ENCODE data around the gene PTPN5. TPM values are rescaled to one million over a fixed set of nuclear protein-coding genes. Genes with fewer than 3 reads are reported as not detected.

The PTPN5 gene
- total and polyA plus RNA-seq, 2 experiments from 2014 or later: 1.1 to 1.6 TPM

DNA sequence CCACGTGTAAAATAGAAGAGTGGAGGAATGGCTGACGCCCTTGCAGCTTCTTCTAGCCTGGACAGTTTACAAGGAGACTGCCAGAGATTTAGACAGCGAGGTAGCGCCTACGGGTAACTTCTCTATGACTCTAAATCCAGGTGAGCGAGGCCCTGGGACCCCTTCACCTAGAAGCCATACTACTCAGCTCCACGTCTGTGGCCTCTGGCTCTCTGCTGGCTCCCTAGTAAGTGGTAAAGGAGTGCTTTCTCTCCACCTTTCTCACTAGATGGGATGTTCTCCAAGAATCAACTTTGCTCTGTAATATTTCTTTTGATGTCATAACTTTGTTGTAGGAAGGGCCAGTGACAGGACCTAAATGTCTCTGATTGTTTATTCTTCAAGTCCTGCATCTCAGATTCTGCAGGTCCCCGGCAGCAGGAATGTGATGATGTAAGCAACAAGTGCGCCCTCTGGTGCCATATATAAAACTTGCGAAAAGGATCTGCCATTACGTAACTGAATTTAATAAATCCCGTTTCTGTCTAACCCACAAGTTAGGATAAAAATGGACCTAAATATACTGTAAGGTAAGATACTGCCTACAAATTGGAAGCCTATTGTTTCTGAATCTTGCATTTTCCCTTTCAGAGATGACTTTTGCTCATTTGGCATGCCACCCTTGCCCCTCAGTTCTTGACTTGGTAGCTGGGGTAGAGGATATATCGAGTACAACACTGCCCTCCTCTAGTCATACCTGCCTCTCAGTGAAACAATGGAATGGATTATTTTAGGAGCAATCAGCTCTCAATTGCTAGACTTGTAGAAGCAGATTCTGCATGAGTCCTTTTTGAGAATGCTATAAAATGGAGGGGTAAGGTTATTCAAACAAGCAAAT lies 11.0 kb upstream of the PTPN5 start:
- TF ChIP-seq, protein P1, sequence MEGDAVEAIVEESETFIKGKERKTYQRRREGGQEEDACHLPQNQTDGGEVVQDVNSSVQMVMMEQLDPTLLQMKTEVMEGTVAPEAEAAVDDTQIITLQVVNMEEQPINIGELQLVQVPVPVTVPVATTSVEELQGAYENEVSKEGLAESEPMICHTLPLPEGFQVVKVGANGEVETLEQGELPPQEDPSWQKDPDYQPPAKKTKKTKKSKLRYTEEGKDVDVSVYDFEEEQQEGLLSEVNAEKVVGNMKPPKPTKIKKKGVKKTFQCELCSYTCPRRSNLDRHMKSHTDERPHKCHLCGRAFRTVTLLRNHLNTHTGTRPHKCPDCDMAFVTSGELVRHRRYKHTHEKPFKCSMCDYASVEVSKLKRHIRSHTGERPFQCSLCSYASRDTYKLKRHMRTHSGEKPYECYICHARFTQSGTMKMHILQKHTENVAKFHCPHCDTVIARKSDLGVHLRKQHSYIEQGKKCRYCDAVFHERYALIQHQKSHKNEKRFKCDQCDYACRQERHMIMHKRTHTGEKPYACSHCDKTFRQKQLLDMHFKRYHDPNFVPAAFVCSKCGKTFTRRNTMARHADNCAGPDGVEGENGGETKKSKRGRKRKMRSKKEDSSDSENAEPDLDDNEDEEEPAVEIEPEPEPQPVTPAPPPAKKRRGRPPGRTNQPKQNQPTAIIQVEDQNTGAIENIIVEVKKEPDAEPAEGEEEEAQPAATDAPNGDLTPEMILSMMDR (IDR thresholded peaks at IDR 0.05; ENCODE audit: low read depth, low read length): peak; percentile 66

GRCh38 chr11:18798799-18799469 lies 7.3 kb upstream of the PTPN5 start:
- no peaks in the 10 kb centered on the region for H3K36me3 ChIP-seq
- peak in 1 of 2 donors; percentile 5 for DNase-seq (ENCODE audit: low read depth in 1 of 2, low spot score in 1 of 2)
- TF ChIP-seq, protein P1 (IDR thresholded peaks at IDR 0.05; ENCODE audit: low read depth, low read length): no peak

More for the DNA sequence above, 11.0 kb upstream of the PTPN5 start:
- H3K4me3 ChIP-seq: no peak overlapping the region
- DNase-seq (ENCODE audit: low read depth in 1 of 2, low spot score in 1 of 2): peak; percentile 80 to 85
- H3K27me3 ChIP-seq: peaks cover 69% of the 10 kb centered on the region
- H3K27ac ChIP-seq: no peak overlapping the region
- H3K9me3 ChIP-seq (ENCODE audit: low read depth): no peaks in the 10 kb centered on the region
- no peaks in the 10 kb centered on the region for H3K36me3 ChIP-seq
- no peaks in the 10 kb centered on the region for H3K4me1 ChIP-seq (ENCODE audit: low read depth)

DNA sequence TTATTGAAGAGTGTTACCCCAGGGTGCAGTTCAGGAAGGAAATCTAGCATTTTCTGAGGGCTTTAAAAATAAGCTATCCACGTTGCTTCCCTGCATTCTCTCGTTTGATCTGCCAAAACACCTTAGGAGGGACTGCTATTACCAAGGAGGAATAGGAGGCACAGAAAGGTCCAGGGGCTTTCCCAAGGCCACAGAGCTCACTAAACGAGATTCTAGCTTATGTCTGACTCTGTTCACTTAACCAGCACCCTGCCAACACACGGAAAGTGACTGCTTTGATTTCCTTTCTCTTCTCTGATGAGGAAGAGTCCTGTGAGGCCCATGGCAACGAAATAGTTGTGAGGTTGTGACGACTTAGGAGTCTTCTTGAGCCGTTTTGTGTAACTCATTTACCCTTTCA lies 3.4 kb upstream of the PTPN5 start:
- Histone ChIP-seq H3K27me3 (peaks cover 95% of the 10 kb centered on the region), H3K27ac (no peak overlapping the region), H3K4me3 (no peak overlapping the region), H3K4me1 (ENCODE audit: low read depth) (no peaks in the 10 kb centered on the region), H3K9me3 (ENCODE audit: low read depth) (no peaks in the 10 kb centered on the region), H3K36me3 (no peaks in the 10 kb centered on the region)
- no peak for DNase-seq (ENCODE audit: low read depth in 1 of 2, low spot score in 1 of 2)
- TF ChIP-seq, protein P1 (IDR thresholded peaks at IDR 0.05; ENCODE audit: low read depth, low read length): no peak

More at GRCh38 chr11:18798799-18799469, 7.3 kb upstream of the PTPN5 start:
- Histone ChIP-seq H3K9me3 (ENCODE audit: low read depth) (no peaks in the 10 kb centered on the region), H3K4me3 (no peak overlapping the region), H3K27me3 (peaks cover 73% of the 10 kb centered on the region), H3K27ac (no peak overlapping the region), H3K4me1 (ENCODE audit: low read depth) (no peaks in the 10 kb centered on the region)

DNA sequence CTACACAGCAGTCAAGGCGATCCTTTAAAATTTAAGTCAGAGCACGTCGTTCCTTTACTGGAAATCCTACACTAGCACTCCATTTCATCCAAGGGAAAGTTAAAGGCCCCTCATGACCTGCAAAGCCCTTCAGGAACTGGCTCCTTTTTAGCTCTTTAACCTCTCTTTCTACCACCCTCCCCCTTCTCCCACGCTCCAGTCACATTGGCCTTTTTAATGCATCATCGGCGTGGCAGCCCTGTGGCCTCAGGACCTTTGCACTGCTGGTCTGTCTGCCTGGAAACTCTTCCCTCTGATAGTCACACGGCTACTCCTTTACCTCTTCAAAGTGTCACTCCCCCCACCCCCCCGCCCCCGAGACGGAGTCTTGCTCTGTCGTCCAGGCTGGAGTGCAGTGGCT lies 1.2 kb upstream of the PTPN5 start:
- Histone ChIP-seq H3K36me3 (no peaks in the 10 kb centered on the region), H3K4me3 (no peak overlapping the region), H3K4me1 (ENCODE audit: low read depth) (no peaks in the 10 kb centered on the region), H3K27me3 (peaks cover 95% of the 10 kb centered on the region), H3K9me3 (ENCODE audit: low read depth) (no peaks in the 10 kb centered on the region), H3K27ac (no peak overlapping the region)
- TF ChIP-seq, protein P1 (IDR thresholded peaks at IDR 0.05; ENCODE audit: low read depth, low read length): no peak
- no peak for DNase-seq (ENCODE audit: low read depth in 1 of 2, low spot score in 1 of 2)

DNA sequence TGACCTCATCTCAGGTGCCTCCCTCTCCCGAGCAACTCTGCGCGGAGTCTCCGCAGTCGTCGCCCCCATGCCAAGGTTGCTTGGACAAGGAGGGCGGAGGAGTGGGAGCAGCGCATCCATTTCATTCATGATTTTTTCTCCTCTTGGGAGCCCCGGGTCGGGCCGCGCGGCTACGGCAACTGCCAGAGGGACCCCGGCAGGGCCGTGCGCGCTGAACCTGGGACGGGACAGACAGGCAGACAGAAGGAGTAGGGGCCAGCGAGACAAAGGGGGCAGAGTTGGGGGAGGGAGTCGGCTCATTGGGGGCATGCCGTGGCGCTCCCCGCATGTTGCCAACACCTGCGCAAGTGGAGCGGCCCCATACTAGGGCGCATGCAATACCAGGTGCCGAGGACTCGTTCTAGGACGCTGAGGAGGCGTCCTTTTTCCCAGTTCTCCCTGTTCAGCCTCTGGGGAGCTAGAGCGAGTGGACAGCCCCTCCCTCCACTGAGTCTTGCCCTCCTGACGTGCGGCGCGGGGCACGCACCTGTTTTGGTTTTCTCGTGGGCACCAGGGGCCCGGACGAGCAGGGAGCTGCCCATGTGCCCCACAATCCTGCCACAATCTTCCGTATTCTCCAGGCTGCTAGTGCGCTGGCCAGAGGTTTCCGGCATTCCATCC lies 501 bp upstream of the PTPN5 start:
- Histone ChIP-seq H3K4me3 (peak overlapping the region; percentile 54), H3K27me3 (peaks cover 95% of the 10 kb centered on the region), H3K36me3 (no peaks in the 10 kb centered on the region)

More for the DNA sequence above, 501 bp upstream of the PTPN5 start:
- no peaks in the 10 kb centered on the region for H3K9me3 ChIP-seq (ENCODE audit: low read depth)
- H3K27ac ChIP-seq: no peak overlapping the region
- TF ChIP-seq, protein P1 (IDR thresholded peaks at IDR 0.05; ENCODE audit: low read depth, low read length): no peak
- peak; percentile 7 to 37 for DNase-seq (ENCODE audit: low read depth in 1 of 2, low spot score in 1 of 2)
- no peaks in the 10 kb centered on the region for H3K4me1 ChIP-seq (ENCODE audit: low read depth)

Data from cardiac muscle cell (in vitro differentiated cells and primary cell).